H1 (cell line): ENCODE results near the gene RHOB. TPM values are rescaled to one million over a fixed set of nuclear protein-coding genes. Genes with fewer than 3 reads are reported as not detected.

ENCODE experiments used
- CTCF ChIA-PET: fragments of 300-600 bp; sonication (Branson Sonifier 250); formaldehyde crosslinking; loops from one replicate; lab custom pipeline; 2021; ENCODE audit not compliant: partially characterized antibody; lab: Charles Lee
- POLR2A ChIA-PET: fragments of 300-600 bp; sonication (Branson Sonifier 250); formaldehyde crosslinking; loops from one replicate; lab custom pipeline; 2021; ENCODE audit warnings: inconsistent platforms; ENCODE audit not compliant: partially characterized antibody; lab: Charles Lee
- DNase-seq, 2 experiments: peaks; one replicate each; pipeline versions ENCODE4 v3.0.0 to v3.0.0-alpha.2; 2010 to 2022; ENCODE audit warnings: low spot score in 2 of 2, low read depth in 1 of 2, mixed read lengths in 1 of 2
- FAIRE-seq: peaks from 2 replicates; lab custom pipeline; 2011; peaks lifted over from hg19 to GRCh38; lab: Jason Lieb, UNC
- H2AFZ ChIP-seq: 2 replicates; pipeline ENCODE4 v1.8.1; 2012; ENCODE audit warnings: low read length, inconsistent platforms
- H2AK5ac ChIP-seq: 2 replicates; pipeline ENCODE4 v1.6.1; 2013; ENCODE audit warnings: low read depth, low read length
- H2BK120ac ChIP-seq: replicated peaks from 2 replicates; pipeline ENCODE3; 2013; ENCODE audit warnings: low read depth, low read length, inconsistent platforms
- H2BK12ac ChIP-seq: 2 replicates; pipeline ENCODE4 v1.6.1; 2013; ENCODE audit warnings: low read depth, low read length
- H2BK15ac ChIP-seq: 2 replicates; pipeline ENCODE4 v1.6.1; 2013; ENCODE audit warnings: low read length
- H2BK20ac ChIP-seq: 2 replicates; pipeline ENCODE4 v1.6.1; 2013; ENCODE audit warnings: low read length
- H2BK5ac ChIP-seq: 2 replicates; pipeline ENCODE4 v1.6.1; 2013; ENCODE audit warnings: low read depth, low read length
- H3K14ac ChIP-seq: 2 replicates; pipeline ENCODE4 v1.6.1; 2013; ENCODE audit warnings: inconsistent platforms; ENCODE audit not compliant: insufficient read length
- H3K18ac ChIP-seq: 2 replicates; pipeline ENCODE4 v1.6.1; 2013; ENCODE audit warnings: low read length; ENCODE audit errors: extremely low read depth
- H3K23ac ChIP-seq: 2 replicates; pipeline ENCODE4 v1.6.1; 2013; ENCODE audit warnings: inconsistent platforms; ENCODE audit not compliant: insufficient read length
- H3K23me2 ChIP-seq: 2 replicates; pipeline ENCODE4 v1.6.1; 2013; ENCODE audit warnings: low read depth, low read length
- H3K27ac ChIP-seq: 2 replicates; pipeline ENCODE4 v1.6.1; 2011; ENCODE audit warnings: low read depth, low read length, inconsistent platforms
- H3K27me3 ChIP-seq, 4 experiments: replicated peaks in 1 of 4; 1 replicate in 1 of 4; 2 replicates in 3 of 4; pipeline versions ENCODE4 v1.6.1 to v1.8.1; 2011 to 2013; ENCODE audit warnings: low read length in 3 of 4, mild to moderate bottlenecking in 3 of 4, inconsistent platforms in 2 of 4, mixed read lengths in 2 of 4, moderate library complexity in 1 of 4; ENCODE audit not compliant: control insufficient read depth in 3 of 4, insufficient read depth in 3 of 4; ENCODE audit errors: extremely low read depth in 1 of 4
- H3K36me3 ChIP-seq, 4 experiments: 2 replicates each; pipeline versions ENCODE4 v1.6.1 to v1.8.1; 2011 to 2013; ENCODE audit warnings: mild to moderate bottlenecking in 4 of 4, low read length in 3 of 4, moderate library complexity in 2 of 4, control low read depth in 1 of 4, inconsistent platforms in 1 of 4; ENCODE audit not compliant: insufficient read depth in 4 of 4, control insufficient read depth in 2 of 4
- H3K4ac ChIP-seq: replicated peaks from 2 replicates; pipeline ENCODE3; 2013; ENCODE audit warnings: low read length, low read depth, mixed read lengths, inconsistent platforms; ENCODE audit not compliant: insufficient read length
- H3K4me1 ChIP-seq, 4 experiments: replicated peaks in 1 of 4; 1 replicate in 1 of 4; 2 replicates in 3 of 4; pipeline versions ENCODE4 v1.6.1 to v1.8.1; 2011 to 2013; ENCODE audit warnings: low read length in 3 of 4, inconsistent platforms in 2 of 4, mixed read lengths in 1 of 4; ENCODE audit not compliant: insufficient read depth in 4 of 4, control insufficient read depth in 3 of 4
- H3K4me2 ChIP-seq, 2 experiments: 2 replicates each; pipeline versions ENCODE4 v1.6.1 to v1.8.1; 2011 to 2013; ENCODE audit warnings: low read depth in 2 of 2, low read length in 2 of 2, control low read depth in 1 of 2, inconsistent platforms in 1 of 2, mild to moderate bottlenecking in 1 of 2; ENCODE audit not compliant: insufficient read depth in 1 of 2
- H3K4me3 ChIP-seq, 4 experiments: fragments of 200-600, 300-600 bp in 1 of 4; sonication (generic), shearing (Covaris generic), sonication (Bioruptor Twin) in 1 of 4; 2 replicates each; pipeline versions ENCODE4 v1.5.1 to v1.8.1; 2011 to 2016; ENCODE audit warnings: low read length in 4 of 4, low read depth in 3 of 4, control low read depth in 2 of 4, inconsistent platforms in 2 of 4, mild to moderate bottlenecking in 2 of 4, mixed read lengths in 1 of 4, moderate library complexity in 1 of 4; ENCODE audit not compliant: insufficient read depth in 2 of 4; ENCODE audit errors: extremely low read depth in 1 of 4
- H3K56ac ChIP-seq: replicated peaks from 2 replicates; pipeline ENCODE3; 2013; ENCODE audit warnings: low read depth, mild to moderate bottlenecking, mixed read lengths, low read length, inconsistent platforms; ENCODE audit not compliant: insufficient read length
- H3K79me1 ChIP-seq: 2 replicates; pipeline ENCODE4 v1.6.1; 2013; ENCODE audit warnings: low read depth, low read length, control low read depth
- H3K79me2 ChIP-seq, 2 experiments: 2 replicates each; pipeline versions ENCODE4 v1.6.1 to v1.8.1; 2012 to 2013; ENCODE audit warnings: low read length in 2 of 2, mild to moderate bottlenecking in 2 of 2, inconsistent platforms in 1 of 2; ENCODE audit not compliant: insufficient read depth in 2 of 2, control insufficient read depth in 1 of 2
- H3K9ac ChIP-seq, 4 experiments: replicated peaks in 1 of 4; 1 replicate in 1 of 4; 2 replicates in 3 of 4; pipeline versions ENCODE4 v1.6.1 to v1.8.1; 2011 to 2013; ENCODE audit warnings: low read depth in 3 of 4, low read length in 3 of 4, control low read depth in 2 of 4, mild to moderate bottlenecking in 2 of 4, moderate library complexity in 2 of 4, inconsistent platforms in 1 of 4; ENCODE audit errors: extremely low read depth in 1 of 4
- H3K9me3 ChIP-seq, 2 experiments: 2 replicates each; pipeline versions ENCODE4 v1.6.1 to v1.8.1; 2012 to 2013; ENCODE audit warnings: mild to moderate bottlenecking in 2 of 2, moderate library complexity in 2 of 2, control low read depth in 1 of 2, inconsistent platforms in 1 of 2, low read depth in 1 of 2, low read length in 1 of 2, mixed read lengths in 1 of 2; ENCODE audit not compliant: insufficient read depth in 2 of 2
- H4K20me1 ChIP-seq, 2 experiments: replicated peaks in 1 of 2; 2 replicates each; pipeline versions ENCODE3 to v1.8.1; 2011 to 2013; ENCODE audit warnings: inconsistent platforms in 2 of 2, low read length in 2 of 2, mild to moderate bottlenecking in 1 of 2; ENCODE audit not compliant: insufficient read depth in 2 of 2, control insufficient read depth in 1 of 2
- H4K5ac ChIP-seq: 2 replicates; pipeline ENCODE4 v1.6.1; 2013; ENCODE audit warnings: low read length, low read depth, mixed read lengths, inconsistent platforms; ENCODE audit not compliant: insufficient read length
- H4K8ac ChIP-seq: 2 replicates; pipeline ENCODE4 v1.8.0; 2013; ENCODE audit warnings: mild to moderate bottlenecking, moderate library complexity, low read length, inconsistent platforms; ENCODE audit not compliant: insufficient read depth; ENCODE audit errors: extremely low read depth
- H4K91ac ChIP-seq: replicated peaks from 2 replicates; pipeline ENCODE3; 2013; ENCODE audit warnings: low read length, mixed read lengths, inconsistent platforms; ENCODE audit not compliant: insufficient read length
- ASH2L ChIP-seq: fragments of 200-600, 300-600 bp; sonication (generic); IDR thresholded peaks from one replicate; pipeline ENCODE4 v1.7.1; 2017; ENCODE audit warnings: low read length
- BCL11A ChIP-seq, 2 experiments: IDR thresholded peaks; one replicate each; pipeline ENCODE4 v1.6.1; 2011; ENCODE audit warnings: low read depth in 2 of 2, low read length in 2 of 2, mild to moderate bottlenecking in 2 of 2
- CEBPB ChIP-seq: IDR thresholded peaks from 2 replicates; pipeline ENCODE4 v1.6.1; 2012; ENCODE audit warnings: low read depth, low read length
- CHD1 ChIP-seq: IDR thresholded peaks from 2 replicates; pipeline ENCODE4 v1.6.1; 2012; ENCODE audit warnings: low read depth, low read length, improper control_type of control experiment
- CHD2 ChIP-seq: IDR thresholded peaks from 2 replicates; pipeline ENCODE4 v1.6.1; 2012; ENCODE audit warnings: low read length, improper control_type of control experiment
- GTF2F1 ChIP-seq: IDR thresholded peaks from 2 replicates; pipeline ENCODE4 v1.6.1; 2012; ENCODE audit warnings: low read depth, low read length, improper control_type of control experiment, borderline replicate concordance
- POLR2AphosphoS5 ChIP-seq: IDR thresholded peaks from 2 replicates; pipeline ENCODE4 v1.6.1; 2011; ENCODE audit warnings: low read depth, low read length
- SUZ12 ChIP-seq: fragments of 200-600 bp; sonication (generic); IDR thresholded peaks from 2 replicates; pipeline ENCODE4 v1.6.1; 2012; ENCODE audit warnings: mild to moderate bottlenecking, inconsistent platforms, low read length, moderate library complexity, mixed read lengths
- TBP ChIP-seq: IDR thresholded peaks from 2 replicates; pipeline ENCODE4 v1.6.1; 2011; ENCODE audit warnings: low read depth, low read length, improper control_type of control experiment
- WGBS, 2 experiments: shearing (Covaris generic) in 1 of 2; methylation state at CpG; one replicate each; pipeline versions ENCODE4 v1.1.6 to v1.1.7; 2013 to 2015; ENCODE audit warnings: low lambda C conversion rate in 2 of 2, mixed read lengths in 2 of 2, inconsistent platforms in 1 of 2, low coverage in 1 of 2, missing lambda C conversion rate in 1 of 2; ENCODE audit not compliant: insufficient replicate concordance in 2 of 2, insufficient coverage in 1 of 2, insufficient read length in 1 of 2; ENCODE audit errors: extremely low coverage in 1 of 2, missing lambda C conversion rate in 1 of 2; 5-methylcytosine and 5-hydroxymethylcytosine counted together
- polyA plus RNA-seq, 7 experiments: library from polyadenylated mRNA; depleted of rRNA in 3 of 7; stranded (reverse) in 5 of 7; unstranded in 2 of 7; fragments of >200 nt in 5 of 7; fragments of 200-250 nt in 2 of 7; gene quantifications; 1 replicate in 5 of 7; 2 replicates in 1 of 7; 4 replicates in 1 of 7; pipeline versions ENCODE4 v1.2.1 to v1.2.3, GENCODE V29; 2011 to 2013; ENCODE audit warnings: missing spikeins in 2 of 7, mixed read lengths in 2 of 7
- total RNA-seq: library from RNA; stranded (reverse); fragmentation: NEBNext Ultra II Directional; extraction: Animal tissue kit (Norgen Biotek cat#: 25700); gene quantifications from 2 replicates; pipeline ENCODE4 v1.2.1, GENCODE V29; 2021

RHOB gene
- total and polyA plus RNA-seq, 2 of the 8 experiments (the other 6 are each of a cell fraction or from before 2014, with no cell fraction given) = 9.3 to 9.5 TPM

GRCh38 chr2:20436716-20437470 is 10.0 kb upstream of the RHOB start:
- CTCF ChIA-PET = interaction anchor here (0.7 to 25.0 kb wide), 17 partner anchors 11 to 340 kb away, joined by 3 to 404 read pairs (median 4); partner anchors contain the start of gene RHOB
- POLR2A ChIA-PET = interaction anchor here (1.3 to 2.9 kb wide), 2 partner anchors 10 to 153 kb away, joined by 3 to 14 read pairs; partner anchors contain the start of gene RHOB
- Histone ChIP-seq H3K27ac (no peak overlapping the region), H3K18ac (no peak overlapping the region), H4K91ac (no peak overlapping the region), H3K4ac (no peak overlapping the region), H2BK15ac (no peak overlapping the region), H4K5ac (no peak overlapping the region), H2BK12ac (no peak overlapping the region), H4K20me1 (no peaks in the 10 kb centered on the region), H3K56ac (no peak overlapping the region), H3K4me2 (no peak overlapping the region), H2AK5ac (no peak overlapping the region), H2BK5ac (no peak overlapping the region), H3K14ac (no peak overlapping the region), H2BK20ac (no peak overlapping the region), H4K8ac (no peak overlapping the region), H3K9me3 (no peaks in the 10 kb centered on the region), H3K79me2 (no peaks in the 10 kb centered on the region), H2BK120ac (no peak overlapping the region), H3K4me1 (no peaks in the 10 kb centered on the region), H3K9ac (no peak overlapping the region), H3K79me1 (no peaks in the 10 kb centered on the region), H3K27me3 (no peaks in the 10 kb centered on the region), H3K23ac (no peak overlapping the region), H3K23me2 (no peaks in the 10 kb centered on the region; the same call in 1 of the 2 replicates), H2AFZ (no peak overlapping the region), H3K36me3 (no peaks in the 10 kb centered on the region), H3K4me3 (no peak overlapping the region)
- no peak for DNase-seq
- 93% methylated on average over 7 of the region's 7 CpGs; no CpG with 5 or more reads in 1 of the 2 experiments for WGBS, 2 experiments
- no peak for FAIRE-seq
- TF ChIP-seq CEBPB = no peak
- no peak for TF ChIP-seq CHD1
- no peak for TF ChIP-seq SUZ12
- TF ChIP-seq BCL11A (IDR thresholded peaks at IDR 0.05; ENCODE audit: low read depth in 2 of 2, low read length in 2 of 2) = no peak
- no peak for TF ChIP-seq ASH2L
- TF ChIP-seq TBP = no peak
- no peak for TF ChIP-seq CHD2
- TF ChIP-seq POLR2AphosphoS5 = no peak
- no peak for TF ChIP-seq GTF2F1
